Urinary bladder (tissue), 4 donors: ENCODE results near the gene ATP8B4. TPM values are rescaled to one million over a fixed set of nuclear protein-coding genes. Genes with fewer than 3 reads are reported as not detected.
"Not testable (repeated sequence)": the region's sequence is repeated elsewhere in the genome, so short reads cannot be mapped to it uniquely, and the experiment has no call there.

Experiments used
- DNase-seq: peaks from one replicate; pipeline ENCODE4 v3.0.0-alpha.2; 2015; ENCODE audit errors: extremely low spot score
- H3K27ac ChIP-seq: one replicate; pipeline ENCODE4 v1.5.1; 2013; ENCODE audit warnings: low read depth, mild to moderate bottlenecking, moderate library complexity
- H3K36me3 ChIP-seq: one replicate; pipeline ENCODE4 v1.6.1; 2013; ENCODE audit warnings: mild to moderate bottlenecking, moderate library complexity; ENCODE audit not compliant: insufficient read depth
- H3K4me1 ChIP-seq: one replicate; pipeline ENCODE4 v1.6.1; 2013; ENCODE audit warnings: mild to moderate bottlenecking, moderate library complexity; ENCODE audit not compliant: insufficient read depth
- H3K4me3 ChIP-seq: one replicate; pipeline ENCODE4 v1.5.1; 2013; ENCODE audit warnings: low read depth, low read length
- WGBS: extraction: QIAGEN DNeasy Blood & Tissue Kit; methylation state at CpG from one replicate; pipeline ENCODE4 v1.1.7; 2013; 5-methylcytosine and 5-hydroxymethylcytosine counted together
- polyA plus RNA-seq: library from polyadenylated mRNA; stranded (reverse); fragments of 200-250 nt; gene quantifications from one replicate; pipeline ENCODE4 v1.2.3, GENCODE V29; 2013
- total RNA-seq: library from RNA; depleted of rRNA; stranded (reverse); fragments of >200 nt; gene quantifications from one replicate; pipeline ENCODE4 v1.2.3, GENCODE V29; 2014
- donor health status: healthy with polysubstance abuse.
- donor health status: healthy.

Gene ATP8B4
- total and polyA plus RNA-seq, 2 donors = 6.6 to 24.3 TPM

GRCh38 chr15:50146632-50147031, 27.6 kb upstream of the ATP8B4 start:
- H3K36me3 ChIP-seq = no peaks in the 10 kb centered on the region
- H3K4me1 ChIP-seq = no peaks in the 10 kb centered on the region
- DNase-seq = no peak
- WGBS = 88% methylated on average over 2 of the region's 2 CpGs
- no peak overlapping the region for H3K4me3 ChIP-seq
- no peak overlapping the region for H3K27ac ChIP-seq

DNA sequence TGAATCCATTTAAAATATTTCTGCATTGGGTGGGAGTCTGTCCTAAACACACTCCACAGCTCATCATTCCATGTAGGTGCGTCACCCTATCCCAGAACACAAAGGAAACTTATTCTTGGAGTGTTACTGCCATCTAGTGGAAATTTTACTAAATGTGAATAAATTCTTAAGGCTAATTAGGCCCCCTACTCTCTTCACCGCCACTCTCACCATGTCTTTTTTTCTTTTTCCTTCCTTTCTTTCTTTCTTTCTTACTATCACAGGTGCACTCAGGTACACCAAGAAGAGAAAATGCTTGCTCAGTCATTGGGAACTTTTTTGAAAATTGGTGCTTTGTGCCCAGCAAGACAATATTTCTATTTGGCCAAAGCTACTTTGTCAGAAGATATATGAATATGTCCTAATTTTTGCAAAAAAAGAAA, 26.4 kb upstream of the ATP8B4 start:
- no peaks in the 10 kb centered on the region for H3K36me3 ChIP-seq
- DNase-seq = peak; percentile 80
- WGBS = 5% methylated on average over 2 of the region's 2 CpGs
- no peaks in the 10 kb centered on the region for H3K4me1 ChIP-seq
- no peak overlapping the region for H3K4me3 ChIP-seq
- H3K27ac ChIP-seq = no peak overlapping the region

DNA sequence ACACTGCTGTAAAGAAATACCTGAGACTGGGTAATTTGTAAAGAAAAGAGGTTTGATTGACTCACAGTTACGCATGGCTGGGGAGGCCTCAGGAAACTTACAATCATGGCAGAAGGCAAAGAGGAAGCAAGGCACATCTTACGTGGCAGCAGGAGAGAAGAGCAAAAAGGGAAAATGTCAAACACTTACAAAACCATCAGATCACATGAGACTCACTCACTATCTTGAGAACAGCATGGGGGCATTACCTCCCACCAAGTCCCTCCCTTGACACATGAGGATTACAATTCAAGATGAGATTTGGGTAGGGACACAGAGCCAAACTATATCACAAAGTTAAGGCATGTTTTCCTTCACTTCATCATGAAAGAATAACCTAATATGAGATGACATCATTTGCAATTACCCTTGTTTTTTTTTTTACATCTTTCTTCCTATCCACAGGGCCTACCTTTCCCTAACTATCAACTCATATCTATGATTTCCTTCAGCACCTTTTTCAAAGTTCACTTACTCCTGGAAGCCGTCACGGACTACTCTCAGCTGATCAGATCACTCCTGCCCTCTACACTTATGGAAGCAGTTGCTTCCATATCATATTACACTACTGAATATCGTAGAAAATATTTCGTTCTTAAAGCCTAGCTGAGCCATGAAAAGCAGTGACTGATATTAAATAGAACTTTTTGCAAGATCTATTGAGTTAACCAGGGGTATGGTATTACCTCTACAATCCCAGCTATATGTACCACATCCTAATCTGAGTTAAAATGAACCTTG, 25.5 kb upstream of the ATP8B4 start:
- Histone ChIP-seq H3K27ac (no peak overlapping the region), H3K36me3 (no peaks in the 10 kb centered on the region), H3K4me3 (no peak overlapping the region), H3K4me1 (no peaks in the 10 kb centered on the region)
- WGBS = 61% methylated on average over 6 of the region's 6 CpGs
- no peak for DNase-seq

DNA sequence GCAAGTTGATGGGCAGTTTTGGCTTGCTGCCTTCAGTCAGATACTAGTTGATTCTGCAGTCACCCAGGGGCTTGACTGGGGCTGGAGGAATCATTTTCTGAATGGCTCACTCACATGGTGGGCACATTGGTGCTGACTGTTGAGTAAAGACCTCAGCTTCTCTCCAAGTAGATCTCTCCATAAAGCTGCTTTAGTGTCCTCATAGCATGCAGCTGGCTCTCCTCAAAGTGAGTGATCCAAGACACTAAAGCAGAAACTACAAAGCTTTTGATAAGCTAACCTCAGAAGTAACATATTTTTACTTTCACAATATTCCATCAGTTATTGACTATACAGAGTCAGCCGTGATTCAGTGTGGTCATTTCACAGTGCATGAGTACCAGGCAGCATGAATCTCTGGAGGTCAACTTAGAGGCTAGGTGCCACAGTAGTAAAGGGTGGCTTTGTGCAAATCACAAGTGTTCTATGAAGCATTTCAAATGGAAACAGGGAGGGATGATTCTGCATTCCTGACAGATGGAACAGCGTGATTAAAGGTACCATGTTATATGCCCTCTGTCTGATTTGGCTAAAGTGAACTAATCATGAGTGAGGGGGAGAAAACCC, 24.3 kb upstream of the ATP8B4 start:
- DNase-seq = no peak
- no peaks in the 10 kb centered on the region for H3K4me1 ChIP-seq
- H3K36me3 ChIP-seq = no peaks in the 10 kb centered on the region
- no peak overlapping the region for H3K4me3 ChIP-seq
- H3K27ac ChIP-seq = no peak overlapping the region
- 93% methylated on average over 2 of the region's 2 CpGs for WGBS

DNA sequence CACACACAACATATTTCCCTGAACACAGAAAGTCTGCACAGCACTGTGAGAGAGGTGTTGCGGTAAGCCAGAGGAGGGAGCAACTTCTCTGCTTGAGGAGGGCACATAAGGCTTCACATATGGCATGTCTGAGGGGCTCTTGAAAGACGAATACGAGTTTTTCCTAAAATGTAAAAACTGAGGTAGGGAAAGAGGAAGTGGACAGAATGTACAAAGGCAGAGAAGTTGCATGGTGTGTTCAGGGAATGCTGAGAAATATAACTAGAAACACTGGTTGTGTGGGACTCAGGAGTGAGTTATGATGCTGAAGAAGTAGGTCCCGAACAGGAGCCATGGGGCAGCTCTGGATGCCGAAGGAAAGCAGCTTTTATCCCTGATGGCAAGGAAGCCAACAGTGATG, 22.8 kb upstream of the ATP8B4 start:
- no peak overlapping the region for H3K27ac ChIP-seq
- H3K36me3 ChIP-seq = no peaks in the 10 kb centered on the region
- WGBS = 91% methylated on average over 5 of the region's 5 CpGs

GRCh38 chr15:50140983-50141382, 21.9 kb upstream of the ATP8B4 start:
- no peaks in the 10 kb centered on the region for H3K4me1 ChIP-seq
- no peak overlapping the region for H3K27ac ChIP-seq
- no peak for DNase-seq
- H3K36me3 ChIP-seq = no peaks in the 10 kb centered on the region
- 85% methylated on average over 3 of the region's 3 CpGs for WGBS
- no peak overlapping the region for H3K4me3 ChIP-seq

More for the DNA sequence above, 22.8 kb upstream of the ATP8B4 start:
- no peaks in the 10 kb centered on the region for H3K4me1 ChIP-seq
- H3K4me3 ChIP-seq = no peak overlapping the region
- no peak for DNase-seq

DNA sequence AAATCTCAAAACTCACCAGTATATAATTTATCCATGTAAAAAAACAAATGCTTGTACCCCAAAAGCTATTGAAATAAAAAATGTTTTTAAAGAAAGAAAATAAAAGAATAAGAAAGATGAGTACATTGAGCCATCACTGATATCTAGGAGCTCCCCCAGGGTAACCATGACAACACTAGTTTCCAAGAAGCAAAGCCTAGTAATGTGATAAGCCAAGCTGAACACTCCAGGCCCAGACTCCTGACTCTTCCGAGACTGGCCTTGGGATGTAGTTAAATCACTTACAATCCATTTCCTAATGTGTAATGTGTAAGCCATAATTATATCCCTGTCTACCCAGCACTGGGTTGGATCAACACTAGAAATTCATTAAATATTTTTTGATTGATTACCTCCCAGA, 21.1 kb upstream of the ATP8B4 start:
- Histone ChIP-seq H3K4me3 (no peak overlapping the region), H3K4me1 (no peaks in the 10 kb centered on the region), H3K27ac (no peak overlapping the region), H3K36me3 (no peaks in the 10 kb centered on the region)
- DNase-seq = no peak
- 0% methylated on average over 1 of the region's 1 CpG for WGBS

DNA sequence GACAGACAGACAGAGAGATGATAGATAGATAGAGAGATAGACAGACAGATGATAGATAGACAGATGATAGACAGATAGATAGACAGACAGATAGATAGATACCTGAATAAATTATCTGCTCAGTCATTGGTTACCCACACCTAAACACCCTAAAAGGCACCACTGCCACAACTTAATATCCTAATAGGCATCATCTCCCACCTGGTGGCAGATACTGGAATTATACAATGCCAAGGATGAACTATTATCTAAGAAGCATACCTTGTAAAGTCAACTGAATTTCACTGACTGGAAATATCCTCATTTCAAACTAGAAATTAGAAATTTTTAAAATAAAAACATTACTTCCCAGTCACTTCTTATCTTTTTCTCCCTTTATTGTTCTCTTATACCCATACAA, 19.4 kb upstream of the ATP8B4 start:
- Histone ChIP-seq H3K27ac (no peak overlapping the region), H3K4me3 (no peak overlapping the region), H3K4me1 (no peaks in the 10 kb centered on the region), H3K36me3 (no peaks in the 10 kb centered on the region)
- DNase-seq = no peak

DNA sequence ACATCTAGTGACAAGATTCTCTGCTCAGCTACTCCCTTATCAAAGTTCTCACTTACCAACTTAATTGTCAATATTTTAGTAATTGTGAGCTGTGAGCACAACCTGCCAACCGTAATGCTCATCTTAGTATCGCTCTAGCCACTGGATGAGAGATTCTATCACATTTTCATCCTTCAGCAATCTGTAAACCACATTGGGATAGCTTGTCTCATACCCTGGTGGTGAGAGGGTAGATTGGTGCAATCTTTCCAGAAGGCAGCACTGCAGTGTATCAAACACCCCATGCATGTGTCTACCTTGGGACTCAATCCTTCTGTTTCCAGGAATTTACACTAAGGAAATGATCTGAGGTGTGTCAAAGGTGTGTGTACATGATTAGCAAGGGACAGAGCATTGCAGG, 18.9 kb upstream of the ATP8B4 start:
- H3K27ac ChIP-seq = no peak overlapping the region
- peaks cover 1% of the 10 kb centered on the region for H3K4me1 ChIP-seq
- H3K36me3 ChIP-seq = no peaks in the 10 kb centered on the region
- 94% methylated on average over 2 of the region's 2 CpGs for WGBS
- no peak overlapping the region for H3K4me3 ChIP-seq
- DNase-seq = no peak

DNA sequence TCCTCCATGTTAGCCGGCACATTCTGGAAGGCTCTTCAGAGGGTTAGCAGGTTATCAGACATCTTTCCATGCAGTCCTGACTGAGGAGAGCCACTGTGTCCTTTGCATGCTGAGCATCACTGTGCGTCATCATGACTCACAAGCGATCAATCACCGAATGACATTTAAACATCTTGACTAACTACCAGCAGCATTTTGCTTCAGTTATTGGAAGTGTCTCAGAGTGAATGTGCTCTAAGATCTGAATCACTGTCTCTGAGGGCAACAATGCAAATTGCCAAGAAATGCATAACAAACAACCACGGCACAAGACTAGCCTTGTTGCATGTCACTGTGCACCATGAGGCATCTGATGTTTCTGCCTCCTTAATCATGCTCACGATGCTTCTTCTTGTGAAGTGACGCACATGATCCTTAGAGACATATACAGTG, 18.3 kb upstream of the ATP8B4 start:
- Histone ChIP-seq H3K4me1 (peaks cover 1% of the 10 kb centered on the region), H3K27ac (no peak overlapping the region), H3K4me3 (no peak overlapping the region), H3K36me3 (no peaks in the 10 kb centered on the region)
- no peak for DNase-seq
- WGBS = 88% methylated on average over 7 of the region's 7 CpGs

GRCh38 chr15:50135031-50135551, 16.1 kb upstream of the ATP8B4 start:
- no peak for DNase-seq
- Histone ChIP-seq H3K36me3 (no peaks in the 10 kb centered on the region), H3K4me1 (peaks cover 1% of the 10 kb centered on the region), H3K4me3 (no peak overlapping the region), H3K27ac (no peak overlapping the region)
- WGBS = 78% methylated on average over 5 of the region's 5 CpGs

- 23% methylated on average over 2 of the region's 2 CpGs for WGBS
- Histone ChIP-seq H3K36me3 (no peaks in the 10 kb centered on the region), H3K4me1 (peaks cover 1% of the 10 kb centered on the region), H3K27ac (no peak overlapping the region), H3K4me3 (no peak overlapping the region)
- DNase-seq = no peak
These were observed 15.5 kb upstream of the ATP8B4 start for GRCh38 chr15:50134524-50135024.

GRCh38 chr15:50132251-50132984, 13.4 kb upstream of the ATP8B4 start:
- H3K36me3 ChIP-seq, H3K4me1 ChIP-seq, H3K4me3 ChIP-seq, DNase-seq, H3K27ac ChIP-seq: not testable (repeated sequence)
- WGBS = 94% methylated on average over 3 of the region's 3 CpGs
